ENCODE results near the gene GSE1.

The GSE1 gene

GRCh38 chr16:85567101-85567866 is 45.8 kb upstream of the GSE1 start:
- no peak overlapping the region for H3K4me3 ChIP-seq (replicated peaks; ENCODE audit: low read depth, low read length)
- no peak for DNase-seq (ENCODE audit: extremely low read depth, low read depth)
- TF ChIP-seq CTCF (IDR thresholded peaks at IDR 0.05; ENCODE audit: low read depth, low read length, missing control alignments): no peak

GRCh38 chr16:85567935-85568334 is 45.2 kb upstream of the GSE1 start:
- no peak overlapping the region for H3K4me3 ChIP-seq (replicated peaks; ENCODE audit: low read depth, low read length)
- DNase-seq (ENCODE audit: extremely low read depth, low read depth): no peak
- no peak for TF ChIP-seq CTCF (IDR thresholded peaks at IDR 0.05; ENCODE audit: low read depth, low read length, missing control alignments)

- TF ChIP-seq CTCF (IDR thresholded peaks at IDR 0.05; ENCODE audit: low read depth, low read length, missing control alignments): no peak
- H3K4me3 ChIP-seq (replicated peaks; ENCODE audit: low read depth, low read length): no peak overlapping the region
- no peak for DNase-seq (ENCODE audit: extremely low read depth, low read depth)
Measured at GRCh38 chr16:85568519-85568918, 44.6 kb upstream of the GSE1 start.

- no peak overlapping the region for H3K4me3 ChIP-seq (replicated peaks; ENCODE audit: low read depth, low read length)
- DNase-seq (ENCODE audit: extremely low read depth, low read depth): no peak
- TF ChIP-seq CTCF (IDR thresholded peaks at IDR 0.05; ENCODE audit: low read depth, low read length, missing control alignments): no peak
Measured at GRCh38 chr16:85569039-85569614, 44.0 kb upstream of the GSE1 start.

GRCh38 chr16:85569615-85570212 is 43.4 kb upstream of the GSE1 start:
- TF ChIP-seq CTCF (IDR thresholded peaks at IDR 0.05; ENCODE audit: low read depth, low read length, missing control alignments): no peak
- no peak overlapping the region for H3K4me3 ChIP-seq (replicated peaks; ENCODE audit: low read depth, low read length)
- DNase-seq (ENCODE audit: extremely low read depth, low read depth): no peak

- H3K4me3 ChIP-seq (replicated peaks; ENCODE audit: low read depth, low read length): no peak overlapping the region
- DNase-seq (ENCODE audit: extremely low read depth, low read depth): no peak
- no peak for TF ChIP-seq CTCF (IDR thresholded peaks at IDR 0.05; ENCODE audit: low read depth, low read length, missing control alignments)
Measured at GRCh38 chr16:85570213-85570734, 42.8 kb upstream of the GSE1 start.

All from HFF-Myc (cell line).